ENCODE data around the gene AMIGO3.
"Not testable (repeated sequence)": the region's sequence is repeated elsewhere in the genome, so short reads cannot be mapped to it uniquely, and the experiment has no call there.

The AMIGO3 gene

DNA sequence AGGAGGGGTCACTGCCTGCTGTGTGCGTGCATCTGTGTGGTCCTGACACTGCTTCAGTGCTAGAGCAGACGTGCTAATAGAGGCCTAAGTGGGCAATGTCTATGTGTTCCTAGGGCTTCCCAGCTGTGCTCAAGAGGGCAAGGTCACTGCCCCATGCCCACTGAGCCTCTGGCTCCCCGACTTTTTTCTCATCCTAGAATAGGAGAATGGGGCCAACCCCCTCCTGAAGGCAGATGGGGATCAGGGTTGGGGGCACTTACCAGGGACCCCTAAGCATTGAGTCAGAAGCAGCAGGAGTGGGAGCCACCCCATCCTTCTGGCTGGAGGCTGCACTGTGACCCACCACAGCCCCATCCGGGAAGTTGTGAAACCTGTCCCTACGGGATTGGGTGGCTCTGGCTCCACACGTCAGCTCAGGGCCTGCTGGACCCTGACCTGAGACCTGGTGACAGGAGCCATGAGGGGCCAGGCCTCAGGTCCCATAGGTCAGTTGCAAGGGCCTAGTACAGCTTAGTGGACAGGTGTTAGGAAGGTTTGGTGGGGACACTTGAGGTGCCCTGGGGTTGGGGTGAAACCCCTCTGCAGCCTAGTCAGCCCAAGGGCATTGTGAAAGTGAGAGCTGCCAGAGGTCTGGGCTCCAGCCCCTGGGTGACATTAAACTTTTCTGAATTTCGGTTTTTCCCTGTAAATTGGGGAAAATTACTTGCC lies 31.0 kb downstream of the AMIGO3 start:
- DNase-seq (ENCODE audit: low spot score) = not testable (repeated sequence)

DNA sequence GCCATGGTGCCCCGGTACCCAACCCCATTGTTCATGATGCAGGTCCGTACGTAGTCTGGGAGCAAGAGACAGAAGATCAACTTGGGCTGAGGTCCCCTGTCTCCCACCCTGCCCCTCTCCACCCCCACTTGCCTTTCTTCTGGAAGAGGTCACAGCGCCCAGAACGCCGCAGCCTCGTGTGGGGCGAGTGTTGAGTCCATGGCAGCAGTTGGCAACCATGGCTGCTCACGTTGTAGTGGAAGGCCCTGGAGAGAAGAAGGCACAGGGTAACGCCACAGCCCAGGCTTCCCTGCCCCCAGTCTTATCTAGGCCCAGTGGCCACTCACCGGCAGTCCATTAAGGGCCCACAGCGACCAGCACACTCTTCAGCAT lies 32.1 kb downstream of the AMIGO3 start:
- not testable (repeated sequence) for DNase-seq (ENCODE audit: low spot score)

DNA sequence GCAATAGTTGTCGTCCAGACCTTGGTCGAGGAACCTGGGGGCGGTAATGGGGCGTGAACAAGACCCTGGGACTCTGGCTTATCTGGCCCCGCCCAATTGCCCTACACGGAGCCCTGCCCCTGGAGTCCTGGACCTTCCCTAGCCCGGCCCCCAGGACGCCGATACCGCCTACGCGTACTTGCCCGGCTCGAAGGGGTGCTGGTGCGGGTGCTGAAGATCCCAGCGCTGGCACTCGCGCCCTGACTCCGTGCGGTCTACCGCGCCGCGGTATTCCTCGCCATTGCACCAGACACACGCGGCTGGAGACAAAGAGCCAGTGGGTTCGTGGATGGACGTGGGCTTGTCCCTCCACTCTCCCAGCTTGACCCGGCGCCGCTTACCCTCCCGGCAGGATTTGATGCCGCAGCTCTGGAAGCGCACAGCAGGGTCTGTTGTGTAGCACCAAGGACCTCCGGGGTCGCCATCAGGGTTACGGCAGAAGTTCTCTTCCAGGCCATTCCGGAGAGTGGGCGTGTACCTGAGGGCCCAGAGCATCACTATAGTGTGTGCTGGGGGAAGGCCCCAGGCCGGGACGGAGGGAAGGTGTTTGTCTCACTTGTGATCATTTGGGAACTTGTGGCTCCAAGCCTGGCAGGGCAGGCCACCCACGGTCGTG lies 32.6 kb downstream of the AMIGO3 start:
- DNase-seq (ENCODE audit: low spot score) = not testable (repeated sequence)

DNA sequence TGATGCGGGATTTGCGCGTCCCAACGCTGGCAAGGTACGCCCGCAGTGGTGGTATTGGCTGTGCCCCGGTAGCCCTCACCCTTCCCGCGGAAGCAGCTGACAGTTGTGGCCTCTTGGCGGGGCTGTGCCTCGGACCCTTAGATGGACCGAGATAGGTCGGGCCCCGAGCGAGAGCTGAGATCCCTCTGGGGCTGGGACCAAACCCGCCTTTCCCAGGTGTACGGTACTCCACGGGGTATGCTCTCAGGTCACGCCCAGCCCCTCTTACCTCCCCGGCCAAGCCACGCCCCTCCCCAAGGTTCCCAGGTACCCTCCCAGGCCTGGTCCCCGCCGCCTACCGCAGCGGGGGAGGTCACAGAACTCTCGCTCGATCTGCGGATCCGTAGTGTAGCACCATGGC lies 33.1 kb downstream of the AMIGO3 start:
- DNase-seq (ENCODE audit: low spot score) = not testable (repeated sequence)

DNA sequence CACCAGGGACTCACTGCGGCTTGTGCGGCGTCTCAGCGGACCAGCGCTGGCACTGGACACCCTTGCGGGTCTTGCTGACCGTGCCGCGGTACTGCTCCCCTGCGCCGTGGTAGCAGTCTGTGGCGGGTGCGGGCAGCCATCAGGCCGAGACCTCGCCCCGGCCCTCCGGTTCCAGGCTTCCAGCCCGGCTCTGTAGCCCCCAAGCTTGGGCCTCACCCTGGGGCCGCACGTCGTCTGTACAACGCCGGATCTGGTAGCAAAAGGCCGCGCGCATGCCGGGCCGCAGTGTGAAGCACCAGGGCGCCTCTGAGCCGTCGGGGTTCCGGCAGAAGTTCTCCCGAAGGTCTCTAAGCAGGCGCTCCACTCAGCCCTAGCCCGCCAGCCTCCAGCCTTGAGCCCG lies 33.6 kb downstream of the AMIGO3 start:
- not testable (repeated sequence) for DNase-seq (ENCODE audit: low spot score)

DNA sequence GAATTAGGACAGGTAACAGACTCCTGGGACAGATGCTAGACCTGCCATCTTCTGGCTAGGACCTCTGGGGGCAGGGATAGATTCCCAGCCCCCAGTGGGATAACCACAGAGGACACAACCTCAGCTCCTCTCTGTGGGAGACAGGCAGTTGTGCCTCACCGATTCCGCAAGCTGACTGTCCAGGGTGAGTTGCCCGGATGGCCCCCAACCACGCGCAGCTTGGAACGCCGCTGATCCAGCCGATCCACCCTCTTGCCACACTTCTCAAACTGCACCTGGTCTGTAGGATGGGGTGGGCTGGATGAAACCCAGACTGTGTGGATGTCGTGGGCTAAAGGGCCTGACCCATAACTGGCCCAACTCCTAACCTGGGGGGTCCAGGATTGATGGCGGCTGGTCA lies 34.4 kb downstream of the AMIGO3 start:
- DNase-seq (ENCODE audit: low spot score) = not testable (repeated sequence)

DNA sequence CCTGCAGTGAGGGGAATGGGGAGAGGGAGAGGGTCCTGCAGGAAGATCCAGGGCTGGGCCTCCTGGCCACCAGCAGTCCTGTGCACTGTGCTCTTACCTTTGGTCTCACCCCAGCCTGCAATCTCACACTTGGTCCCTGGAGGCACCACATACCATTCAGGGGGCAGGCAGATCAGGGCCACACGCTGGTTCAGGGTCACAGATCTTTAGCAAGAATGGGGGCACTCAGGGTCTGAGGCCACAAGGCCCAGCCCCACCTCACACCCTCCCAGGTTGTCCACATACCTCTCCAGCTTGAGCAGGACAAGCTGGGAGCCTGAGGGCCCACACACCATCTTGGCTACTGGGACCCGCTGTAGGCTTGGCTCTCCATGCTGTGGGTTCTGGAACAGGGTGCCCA lies 35.0 kb downstream of the AMIGO3 start:
- DNase-seq (ENCODE audit: low spot score) = not testable (repeated sequence)

DNA sequence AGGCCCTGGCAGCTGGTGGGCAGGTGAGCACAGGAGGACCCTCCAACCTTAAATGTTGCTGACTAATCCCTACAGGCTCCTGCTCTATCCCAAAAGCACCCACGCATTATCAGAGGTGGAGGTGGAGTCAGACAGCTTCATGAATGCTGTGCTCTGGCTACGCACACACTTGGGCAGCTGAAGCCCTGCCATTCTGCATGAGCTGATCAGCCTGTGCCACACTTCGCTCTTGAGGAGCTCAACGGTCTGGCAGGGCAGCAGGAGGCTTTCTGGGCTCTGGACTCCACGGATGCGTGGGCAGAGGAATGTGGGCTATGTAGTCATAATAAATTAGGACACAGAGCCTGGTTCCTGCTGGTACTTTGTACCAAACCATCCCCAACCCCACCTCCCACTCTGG lies 36.3 kb downstream of the AMIGO3 start:
- no peak for DNase-seq (ENCODE audit: low spot score)

DNA sequence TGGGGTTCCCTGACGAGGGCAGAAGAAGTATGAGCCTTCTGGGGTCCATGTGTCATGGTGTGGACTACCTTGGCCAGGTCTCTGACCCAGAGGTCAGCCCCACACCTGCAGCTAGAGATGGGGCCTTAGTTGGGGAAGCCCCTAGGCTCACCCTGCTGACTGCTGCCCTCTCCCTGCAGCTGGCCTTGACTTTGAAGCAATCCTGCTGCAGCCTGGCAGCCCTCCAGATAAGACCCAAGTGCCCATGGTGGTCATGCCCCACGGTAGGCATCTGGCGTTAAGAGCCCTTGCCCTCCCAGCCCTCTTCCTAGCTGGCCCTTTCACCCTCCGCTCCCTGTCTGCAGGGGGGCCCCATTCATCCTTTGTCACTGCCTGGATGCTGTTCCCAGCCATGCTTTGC lies 37.9 kb downstream of the AMIGO3 start:
- DNase-seq (ENCODE audit: low spot score) = no peak

DNA sequence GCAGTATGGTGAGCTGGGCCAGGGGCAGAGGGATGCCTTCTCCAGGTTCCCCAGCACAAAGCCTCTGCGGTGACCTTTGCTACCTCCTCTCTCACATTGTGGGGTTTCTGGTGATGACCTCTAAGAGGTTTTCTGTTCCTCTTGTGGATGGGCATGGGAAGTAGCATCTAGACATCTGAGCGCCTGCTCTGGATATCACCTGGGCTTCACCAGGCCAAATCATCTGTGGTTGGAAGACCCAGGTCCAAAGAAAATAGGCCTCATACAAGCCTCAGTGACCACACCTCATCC lies 38.3 kb downstream of the AMIGO3 start:
- DNase-seq (ENCODE audit: low spot score) = no peak

DNA sequence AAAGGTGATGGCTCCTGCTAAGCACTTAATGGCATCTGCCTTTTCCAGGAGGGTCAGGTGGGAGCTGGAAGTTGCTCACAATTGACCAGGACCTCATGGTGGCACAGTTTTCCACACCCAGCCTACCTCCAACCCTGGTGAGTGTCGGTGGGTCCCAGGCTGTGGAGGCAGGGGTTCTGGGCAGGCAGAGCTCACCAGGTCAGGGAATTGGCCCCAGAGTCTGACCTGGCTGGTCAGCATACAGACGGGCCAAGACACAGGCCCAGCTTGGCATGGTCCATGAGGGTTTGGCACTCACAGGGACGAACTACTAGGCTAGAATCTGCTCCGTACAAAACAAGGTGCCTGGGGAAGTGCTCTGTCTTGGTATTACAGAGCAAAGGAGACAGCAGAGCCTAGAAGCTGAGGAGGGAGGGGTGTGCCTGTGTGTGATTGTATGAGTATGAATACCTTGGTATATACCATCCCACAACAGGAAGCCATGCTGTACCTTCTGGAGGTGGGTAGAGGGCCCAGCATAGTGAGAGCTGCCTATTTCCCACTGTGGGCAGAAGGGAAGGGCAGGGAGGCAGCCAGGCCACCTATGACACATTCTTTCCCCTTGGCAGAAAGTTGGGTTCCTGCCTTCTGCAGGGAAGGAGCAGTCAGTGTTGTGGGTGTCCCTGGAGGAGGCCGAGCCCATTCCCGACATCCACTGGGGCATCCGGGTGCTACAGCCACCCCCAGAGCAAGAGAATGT lies 38.8 kb downstream of the AMIGO3 start:
- DNase-seq (ENCODE audit: low spot score) = no peak

DNA sequence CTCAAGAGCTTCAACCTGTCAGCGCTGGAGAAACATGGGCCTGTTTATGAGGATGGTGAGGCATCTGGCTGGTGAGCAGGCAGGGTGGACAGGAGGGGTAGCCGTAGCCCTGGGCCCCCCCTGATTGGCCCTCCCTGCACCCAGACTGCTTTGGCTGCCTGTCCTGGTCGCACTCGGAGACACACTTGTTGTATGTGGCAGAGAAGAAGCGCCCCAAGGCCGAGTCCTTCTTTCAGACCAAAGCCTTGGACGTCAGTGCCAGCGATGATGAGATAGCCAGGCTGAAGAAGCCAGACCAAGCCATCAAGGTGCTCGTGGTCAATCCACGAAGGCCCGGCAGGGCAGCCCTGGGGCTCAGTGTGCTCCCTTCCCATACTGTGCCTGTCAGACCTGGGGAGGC lies 43.6 kb downstream of the AMIGO3 start:
- no peak for DNase-seq (ENCODE audit: low spot score)

DNA sequence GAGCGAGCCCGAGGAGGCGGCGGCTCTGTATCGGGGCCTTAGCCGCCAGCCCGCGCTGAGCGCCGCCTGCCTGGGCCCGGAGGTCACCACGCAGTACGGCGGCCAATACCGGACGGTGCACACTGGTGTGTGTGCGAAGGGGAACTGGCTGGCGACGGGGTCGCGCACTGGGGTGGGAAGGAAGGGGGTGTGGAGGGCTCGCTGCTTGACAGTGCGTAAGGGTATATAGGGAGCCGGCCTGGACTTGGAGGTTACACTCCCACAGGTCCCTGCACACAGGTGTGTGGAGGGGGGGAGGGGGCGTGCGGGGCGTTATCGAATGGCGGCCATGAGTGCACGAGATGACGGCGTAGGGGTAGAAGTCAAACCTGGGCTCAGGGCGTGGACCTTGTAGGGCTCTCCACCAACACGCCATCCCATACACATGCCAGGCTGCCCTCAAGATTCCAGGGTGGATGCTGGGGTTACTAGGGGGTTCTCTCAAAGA lies 44.9 kb downstream of the AMIGO3 start:
- DNase-seq (ENCODE audit: low spot score) = no peak

DNA sequence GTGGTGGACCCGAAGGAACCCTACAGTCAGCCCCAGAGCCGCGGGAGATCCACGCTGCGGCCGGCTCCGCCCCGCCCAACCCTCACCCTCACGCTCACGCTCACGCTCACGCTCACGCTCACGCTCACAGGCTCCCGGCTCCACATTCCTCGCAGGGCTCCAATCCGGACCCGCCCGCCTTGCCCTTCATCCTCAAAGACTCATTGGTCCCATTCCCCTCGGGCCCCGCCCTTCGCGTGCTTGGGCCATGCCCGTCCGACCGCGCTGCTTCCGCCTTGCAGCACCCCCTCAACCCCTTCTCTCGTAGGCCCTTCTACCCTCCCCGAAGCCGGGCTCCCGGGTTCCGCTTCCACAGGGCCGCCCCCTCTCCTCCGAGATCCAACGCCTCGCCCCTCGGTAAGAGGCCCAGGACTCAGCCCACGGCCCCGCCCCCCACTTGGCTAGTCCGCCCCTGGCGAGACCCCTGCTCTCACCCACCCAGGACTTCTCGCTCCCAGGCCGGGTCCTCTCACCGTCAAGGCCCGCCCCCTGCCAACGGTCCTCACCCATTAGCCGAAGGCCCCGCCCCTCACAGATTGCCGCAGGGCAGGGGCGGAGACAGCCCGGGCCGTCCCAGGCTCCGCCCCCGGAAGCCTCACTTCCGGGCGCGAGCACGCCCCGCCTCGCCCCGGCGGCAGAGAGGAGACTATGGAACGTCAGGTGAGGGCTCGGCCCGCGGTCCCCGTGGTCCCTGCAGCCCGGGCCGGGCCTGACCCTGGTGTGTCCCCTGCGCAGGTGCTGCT lies 45.6 kb downstream of the AMIGO3 start, which contains the start of gene APEH:
Gene APEH (plus strand): TSS at position 637 of the 782 bp plus-strand sequence. CDS start 51 bp downstream, at position 688.
- DNase-seq (ENCODE audit: low spot score) = peak; percentile 99

DNA sequence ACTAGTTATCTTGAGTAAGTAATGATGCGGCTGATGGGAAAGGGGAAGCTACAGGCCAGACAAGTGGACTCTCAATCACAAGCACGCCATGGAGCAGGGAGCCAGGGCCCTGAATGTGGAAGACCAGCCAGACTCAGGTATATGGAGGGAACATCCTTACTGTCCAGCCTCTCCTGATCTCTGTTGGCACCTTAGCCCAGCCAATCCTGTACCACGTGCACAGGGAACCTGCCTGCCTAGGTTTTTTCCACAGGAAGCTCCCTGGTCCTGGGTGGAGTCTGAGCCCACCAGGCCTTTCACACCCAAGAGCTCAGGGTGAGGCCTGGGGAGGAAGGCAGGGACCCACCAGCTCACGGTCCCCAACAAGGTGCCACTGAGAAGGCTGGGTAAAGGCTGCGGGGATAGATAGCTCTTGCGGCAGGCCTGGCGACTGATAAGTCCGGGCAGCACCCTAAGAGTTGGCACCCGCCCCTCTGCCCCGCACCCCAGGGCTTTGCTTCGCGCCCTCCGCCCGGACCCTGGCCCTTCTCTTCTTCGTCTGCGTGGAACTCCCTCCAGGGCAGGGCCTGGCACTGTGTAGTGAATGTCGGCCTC lies 46.3 kb downstream of the AMIGO3 start:
- no peak for DNase-seq (ENCODE audit: low spot score)

DNA sequence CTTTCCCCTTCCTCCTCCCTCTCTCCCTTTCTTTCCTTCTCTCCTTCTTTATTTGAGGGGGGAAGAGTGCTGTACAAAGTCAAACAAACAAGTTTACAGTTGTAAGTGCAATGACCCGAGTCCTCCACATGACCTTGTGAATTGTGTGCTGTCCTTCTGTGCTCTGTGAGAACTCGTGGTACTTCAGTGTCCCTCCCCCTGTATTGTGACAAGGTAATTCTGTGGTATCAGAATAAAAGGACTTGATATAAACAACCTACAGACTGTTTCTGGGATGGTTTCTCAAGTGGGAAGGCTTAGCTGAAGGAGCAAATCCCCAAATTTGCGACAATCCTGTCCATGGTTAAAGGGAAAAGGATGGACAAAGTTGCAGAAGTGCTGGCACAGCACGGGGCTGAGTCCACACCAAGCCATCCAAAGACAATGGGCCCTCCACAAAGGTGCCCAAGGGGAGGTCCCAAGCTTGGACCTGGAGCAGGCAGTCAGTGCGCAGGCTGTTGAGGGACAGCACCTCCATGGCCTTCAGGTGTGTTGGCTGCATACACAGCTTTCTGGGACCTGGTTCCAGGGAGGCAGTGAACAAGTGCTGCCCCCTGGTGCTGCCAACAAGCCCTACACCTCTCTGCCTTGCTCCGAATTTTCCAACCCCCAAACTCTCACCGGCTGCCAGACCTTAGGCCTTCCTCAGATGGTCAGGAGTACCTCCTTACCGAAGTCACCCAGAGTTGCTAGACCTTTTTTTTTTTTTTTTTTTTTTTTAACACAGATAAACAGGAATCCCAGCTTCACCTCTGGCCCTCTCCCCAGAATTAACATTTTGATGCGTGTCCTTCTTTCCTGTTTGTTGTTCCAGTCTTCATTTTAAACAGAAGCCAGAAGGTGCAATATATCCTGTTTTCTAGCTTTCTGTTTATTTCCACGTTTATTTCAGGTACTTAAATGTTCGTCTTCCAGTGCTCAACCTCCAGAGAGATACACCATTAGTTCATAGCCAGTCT lies 47.9 kb downstream of the AMIGO3 start:
- peak; percentile 81 for DNase-seq (ENCODE audit: low spot score)

DNA sequence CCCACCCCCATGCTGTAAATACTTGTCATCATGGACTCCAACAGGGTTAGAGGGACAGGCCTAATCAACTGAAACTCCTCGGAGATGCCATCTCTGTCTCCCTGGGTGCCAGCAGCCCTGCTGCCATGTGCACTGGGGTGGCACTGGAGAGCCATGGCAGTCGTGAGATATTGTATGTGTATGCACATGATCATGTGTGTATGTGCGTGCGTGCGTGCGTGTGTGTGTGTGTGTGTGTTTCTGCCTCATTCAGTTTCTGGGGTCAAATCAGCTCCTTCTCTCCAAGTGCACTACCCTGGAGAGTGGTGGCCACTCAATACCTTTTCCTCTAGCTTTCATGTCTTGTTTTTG lies 48.6 kb downstream of the AMIGO3 start:
- no peak for DNase-seq (ENCODE audit: low spot score)

DNA sequence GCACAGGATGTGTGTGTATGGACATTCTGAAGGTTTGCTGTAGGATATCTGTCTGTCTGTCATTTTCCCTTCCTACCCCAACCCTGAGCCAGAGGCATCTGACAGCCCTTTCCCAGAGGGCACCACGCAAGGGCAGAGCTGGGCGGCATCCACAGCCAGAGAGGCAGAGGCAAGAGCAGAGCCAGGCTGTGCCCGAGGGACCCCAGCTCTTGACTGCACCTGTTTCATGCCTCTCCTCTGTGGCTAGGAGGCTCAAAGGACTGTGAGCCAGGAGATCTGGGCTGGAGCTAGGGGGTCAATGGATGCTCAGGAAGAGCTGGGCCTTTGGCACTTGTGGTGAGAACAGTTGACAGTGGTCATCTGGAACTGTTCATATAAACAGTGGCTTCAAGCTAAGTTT lies 50.1 kb downstream of the AMIGO3 start:
- no peak for DNase-seq (ENCODE audit: low spot score)

DNA sequence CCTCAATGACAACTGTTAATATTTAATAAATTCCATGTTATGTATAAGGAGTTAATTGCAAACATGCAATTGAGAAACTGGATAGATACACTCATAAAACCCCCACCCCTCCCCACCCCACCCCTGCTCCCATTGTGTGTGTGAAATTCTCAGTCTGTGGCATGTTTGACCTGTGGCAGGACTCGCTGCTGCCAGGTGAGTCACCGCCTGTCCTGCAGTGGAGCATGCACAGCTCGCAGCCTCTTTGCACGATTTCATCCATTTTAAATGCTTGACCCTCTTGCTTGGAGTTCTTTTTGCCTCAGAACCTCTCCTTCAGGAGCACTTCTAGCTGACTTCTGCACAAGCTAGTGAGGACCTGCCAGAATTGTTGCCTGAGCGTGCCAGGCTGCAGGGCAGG lies 50.6 kb downstream of the AMIGO3 start:
- DNase-seq (ENCODE audit: low spot score) = no peak

DNA sequence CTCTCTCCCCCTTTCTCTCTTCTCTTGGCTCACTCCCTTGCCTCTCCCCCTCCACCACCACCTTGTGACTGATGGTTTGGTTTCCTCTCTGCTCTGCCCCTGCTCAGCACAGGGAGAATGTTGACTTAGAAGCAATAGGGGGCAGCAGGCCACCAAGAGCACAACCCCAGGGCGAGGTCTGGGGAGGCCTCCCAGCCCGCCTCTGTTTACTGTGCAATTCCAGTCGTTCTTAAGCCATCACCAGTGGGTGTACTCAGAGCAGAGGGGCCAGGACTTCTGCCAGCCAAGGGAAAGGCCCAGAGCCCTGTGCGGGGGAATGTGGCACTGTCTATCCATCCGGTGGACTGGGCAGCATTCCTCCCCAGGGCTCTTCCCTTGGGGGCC lies 51.1 kb downstream of the AMIGO3 start:
- DNase-seq (ENCODE audit: low spot score) = peak; percentile 29
